ENCODE measurements around the gene ECHDC3. TPM values are rescaled to one million over a fixed set of nuclear protein-coding genes. Genes with fewer than 3 reads are reported as not detected.

Gene ECHDC3
- total and polyA plus RNA-seq, 2 of the 4 experiments (the other 2 are of a cell fraction), result 4.3 to 5.0 TPM

GRCh38 chr10:11793762-11794479, 51.7 kb downstream of the ECHDC3 start:
- H3K4ac ChIP-seq (ENCODE audit: low read depth, low read length), result peak overlapping the region; percentile 54
- peak overlapping the region; percentile 39; the same call in 1 of the 2 replicates for H3K4me2 ChIP-seq (ENCODE audit: low read depth, low read length)
- no peak overlapping the region for H3K56ac ChIP-seq (ENCODE audit: extremely low read depth, insufficient read depth, low read length)
- peak overlapping the region; percentile 67 for H2AFZ ChIP-seq (replicated peaks; ENCODE audit: low read length, poor library complexity)
- peaks cover 7% of the 10 kb centered on the region for H3K4me1 ChIP-seq (ENCODE audit: control insufficient read depth, insufficient read depth, low read length)
- H2BK20ac ChIP-seq (ENCODE audit: low read depth, low read length), result peak overlapping the region; percentile 55
- H3K27ac ChIP-seq (ENCODE audit: insufficient read depth, low read length), result peak overlapping the region; percentile 13; the same call in 1 of the 2 replicates
- no peaks in the 10 kb centered on the region for H4K20me1 ChIP-seq (ENCODE audit: insufficient read depth, low read length)
- peak overlapping the region; percentile 59 for H4K91ac ChIP-seq (ENCODE audit: insufficient read depth, low read depth, low read length)
- in situ Hi-C loops (cut with MboI; ENCODE audit: low sequenced_read_pairs), result loop anchor here (5.0 kb wide), 1 partner anchor 193 kb away; no protein-coding TSS in a partner anchor
- H4K8ac ChIP-seq (ENCODE audit: low read depth in 2 of 2, low read length in 2 of 2), result peak overlapping the region; percentile 27 to 62; a peak in 3 of 4 replicates
- peak overlapping the region; percentile 68; the same call in 1 of the 2 replicates for H2AK5ac ChIP-seq (ENCODE audit: low read depth, low read length)
- H3K9ac ChIP-seq (ENCODE audit: low read depth, low read length), result no peak overlapping the region
- peak overlapping the region; percentile 62 for H2BK5ac ChIP-seq (ENCODE audit: low read depth, low read length, poor library complexity, severe bottlenecking)
- CTCF ChIA-PET, result interaction anchor here (0.6 to 1.8 kb wide), 5 partner anchors 11 to 1028 kb away, joined by 3 to 6 read pairs (median 4); no protein-coding TSS in a partner anchor
- H3K18ac ChIP-seq (ENCODE audit: low read depth, low read length), result peak overlapping the region; percentile 60; the same call in 1 of the 2 replicates
- TF ChIP-seq RCOR1 (IDR thresholded peaks at IDR 0.05; ENCODE audit: insufficient replicate concordance, low read length), result peak; percentile 24
- TF ChIP-seq BHLHE40 (IDR thresholded peaks at IDR 0.05; ENCODE audit: low read depth, low read length), result peak; percentile 25; the same call in 1 of the 2 replicates
- no peak for TF ChIP-seq CHD1 (IDR thresholded peaks at IDR 0.05; ENCODE audit: low read depth, low read length)
- TF ChIP-seq MAZ (IDR thresholded peaks at IDR 0.05; ENCODE audit: borderline replicate concordance, low read depth, low read length), result peak; percentile 41; the same call in 1 of the 2 replicates
- TF ChIP-seq MXI1 (IDR thresholded peaks at IDR 0.05; ENCODE audit: borderline replicate concordance, low read depth, low read length), result 0 out of 2 replicates have a peak, but pooled peaks have one; percentile 38
- peaks cover 17% of the 10 kb centered on the region for H3K9me1 ChIP-seq (ENCODE audit: insufficient read depth, low read length)
- peak overlapping the region; percentile 12; the same call in 1 of the 2 replicates for H4K5ac ChIP-seq (ENCODE audit: low read depth, low read length)
- POLR2A ChIA-PET (ENCODE audit: unreplicated experiment), result no interaction called here
- H3K27me3 ChIP-seq (ENCODE audit: control insufficient read depth, insufficient read depth, low read length), result peaks cover 2% of the 10 kb centered on the region; the same call in 1 of the 2 replicates
- 0 out of 2 replicates have a peak overlapping the region, but pooled peaks have one; percentile 22 for H3K23ac ChIP-seq (ENCODE audit: low read depth, low read length)
- intact Hi-C loops (cut with micrococcal nuclease), result loop anchor here (2.0 kb wide), 1 partner anchor 17 kb away; no protein-coding TSS in a partner anchor
- no peaks in the 10 kb centered on the region for H3K36me3 ChIP-seq (ENCODE audit: control insufficient read depth, insufficient read depth, low read length)
- no peak overlapping the region for H3K4me3 ChIP-seq (ENCODE audit: insufficient read depth, low read depth, low read length)
- peak; percentile 80 for DNase-seq
- ATAC-seq (ENCODE audit: low read depth), result peak; percentile 85
- no peaks in the 10 kb centered on the region for H3K9me3 ChIP-seq (ENCODE audit: control insufficient read depth, insufficient read depth, low read length)
- peak overlapping the region; percentile 18; the same call in 1 of the 3 replicates for H2BK15ac ChIP-seq (ENCODE audit: low read depth, low read length)
- H2AK9ac ChIP-seq (replicated peaks; ENCODE audit: low read depth, low read length, poor library complexity), result peak overlapping the region; percentile 74
- H2BK120ac ChIP-seq (ENCODE audit: low read depth, low read length), result peak overlapping the region; percentile 63
- no CpG with 5 or more reads among the region's 12 CpGs for WGBS, 2 experiments (ENCODE audit: extremely low coverage in 2 of 2, insufficient read length in 1 of 2)
- no TSS peak for BruUV-seq (replicated peaks)
- dilution Hi-C loops (cut with HindIII; ENCODE audit: low sequenced_read_pairs, unreplicated experiment), result no loop called here
- no peaks in the 10 kb centered on the region for H3K79me1 ChIP-seq (ENCODE audit: low read depth in 1 of 2, low read length in 2 of 2)
- H3K14ac ChIP-seq (replicated peaks; ENCODE audit: low read depth, low read length), result peak overlapping the region; percentile 1; the same call in 1 of the 2 replicates

Data from IMR-90 (cell line).